Stimulated activated naive CD8-positive, alpha-beta T cell treated with anti-CD3 and anti-CD28 coated beads, Interleukin-15, Interleukin-2, amounts not matched to agents 100 ng/mL and 50 ng/mL, for 24 hours (primary cell): Measurements from ENCODE around the gene MTSS2.

Source experiments
- H3K27ac Mint-ChIP-seq: one replicate; pipeline ENCODE4 v1.8.0; 2021; ENCODE audit warnings: mild to moderate bottlenecking, mixed read lengths
- H3K27me3 Mint-ChIP-seq: one replicate; pipeline ENCODE4 v1.8.0; 2021; ENCODE audit warnings: mixed read lengths
- H3K36me3 Mint-ChIP-seq: one replicate; pipeline ENCODE4 v1.8.0; 2021; ENCODE audit warnings: low read depth, mixed read lengths
- H3K4me1 Mint-ChIP-seq: one replicate; pipeline ENCODE4 v1.8.0; 2021; ENCODE audit warnings: low read depth, mixed read lengths
- H3K4me3 Mint-ChIP-seq: one replicate; pipeline ENCODE4 v1.8.0; 2021; ENCODE audit warnings: mild to moderate bottlenecking, mixed read lengths
- H3K9me3 Mint-ChIP-seq: one replicate; pipeline ENCODE4 v1.8.0; 2021; ENCODE audit warnings: mixed read lengths

MTSS2 gene

DNA sequence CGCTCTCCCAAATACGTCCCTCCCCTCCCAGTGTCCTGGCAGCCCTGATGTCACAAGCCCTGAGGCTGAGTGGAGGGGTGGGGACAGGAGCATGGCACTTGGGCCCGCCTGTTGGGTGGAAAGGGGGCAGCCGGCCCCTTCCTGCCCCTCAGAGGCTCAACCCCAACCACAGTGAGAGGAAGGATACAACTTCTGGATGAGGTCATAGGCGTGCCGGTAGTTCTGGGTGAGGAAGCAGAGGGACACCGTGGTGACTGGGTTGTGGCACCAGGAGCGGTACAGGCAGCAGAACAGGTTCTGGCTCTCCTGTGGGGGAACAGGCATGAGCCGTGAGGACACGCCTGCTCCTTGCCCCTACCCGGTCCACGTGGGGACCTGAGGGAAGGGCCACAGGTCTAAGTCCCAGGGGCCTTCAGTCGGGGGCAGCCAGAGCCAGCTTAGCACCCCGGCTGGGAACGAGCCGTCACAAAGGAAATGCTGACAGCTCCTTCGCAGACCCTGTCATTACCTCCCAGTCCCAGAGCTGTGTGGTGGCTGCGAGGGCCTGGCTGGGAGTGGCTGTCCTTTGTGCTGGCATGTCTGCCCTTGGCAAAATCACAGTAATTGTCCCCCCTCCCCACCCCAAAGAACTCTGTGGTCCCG, 11.2 kb upstream of the MTSS2 start:
- Mint-ChIP-seq H3K36me3 (peaks cover 5% of the 10 kb centered on the region), H3K9me3 (no peaks in the 10 kb centered on the region), H3K4me3 (no peak overlapping the region), H3K4me1 (peaks cover 39% of the 10 kb centered on the region), H3K27me3 (no peaks in the 10 kb centered on the region), H3K27ac (peak overlapping the region; percentile 61)

DNA sequence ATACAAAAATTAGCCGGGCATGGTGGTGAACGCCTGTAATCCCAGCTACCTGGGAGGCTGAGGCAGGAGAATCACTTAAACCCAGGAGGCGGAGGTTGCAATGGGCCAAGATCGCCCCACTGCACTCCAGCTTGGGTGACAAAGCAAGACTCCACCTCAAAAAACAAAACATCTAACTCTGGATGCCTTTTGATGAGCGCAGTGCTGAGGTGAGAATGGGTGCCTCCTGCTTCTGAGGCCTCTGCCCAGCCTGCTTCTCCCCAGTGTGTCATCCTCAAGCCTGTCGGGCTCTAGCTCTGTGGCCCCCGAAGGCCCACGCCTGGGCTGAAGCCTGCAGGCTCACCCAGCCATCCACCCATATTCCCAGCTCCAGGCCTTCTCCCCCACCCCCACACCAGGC, 10.5 kb upstream of the MTSS2 start:
- no peaks in the 10 kb centered on the region for H3K27me3 Mint-ChIP-seq
- peaks cover 39% of the 10 kb centered on the region for H3K4me1 Mint-ChIP-seq
- no peak overlapping the region for H3K27ac Mint-ChIP-seq
- H3K9me3 Mint-ChIP-seq = no peaks in the 10 kb centered on the region
- H3K36me3 Mint-ChIP-seq = peaks cover 5% of the 10 kb centered on the region
- H3K4me3 Mint-ChIP-seq = no peak overlapping the region

DNA sequence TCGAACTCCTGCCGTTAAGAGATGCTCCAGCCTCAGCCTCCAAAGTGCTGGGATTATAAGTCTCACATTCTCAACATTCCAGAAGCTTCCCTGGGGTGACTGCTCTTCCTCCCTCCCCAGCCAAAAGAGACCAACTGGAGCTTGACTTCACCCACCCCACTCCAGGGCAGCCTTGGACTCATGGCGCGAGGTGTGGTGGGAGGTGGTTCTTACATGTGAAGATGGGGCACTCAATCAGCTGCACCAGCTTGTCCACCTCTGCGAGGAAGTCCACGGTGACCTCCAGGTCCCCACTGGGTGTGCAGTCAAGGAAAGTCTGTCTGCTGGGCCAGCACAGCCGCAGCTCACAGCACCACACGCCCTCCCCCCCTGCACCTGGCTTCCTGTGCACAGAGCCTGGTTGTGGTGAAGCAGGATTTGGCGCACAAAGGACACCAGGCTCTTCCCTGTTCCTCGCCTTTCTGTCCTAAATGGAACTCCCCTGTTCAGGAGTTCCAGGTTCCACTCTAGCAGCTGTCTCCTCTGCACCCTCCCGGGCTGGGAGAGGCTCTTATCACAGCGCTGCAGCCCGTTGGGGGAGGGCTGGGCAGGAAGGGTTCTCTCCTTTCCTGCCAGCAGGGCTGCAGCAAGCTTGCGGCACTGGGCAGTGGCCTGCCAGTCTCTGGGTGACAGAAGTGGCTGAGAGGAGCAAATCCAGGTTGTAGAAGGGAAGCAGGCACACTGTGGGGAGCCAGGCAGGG, 9.6 kb upstream of the MTSS2 start:
- H3K4me1 Mint-ChIP-seq = peaks cover 39% of the 10 kb centered on the region
- no peaks in the 10 kb centered on the region for H3K9me3 Mint-ChIP-seq
- peaks cover 5% of the 10 kb centered on the region for H3K36me3 Mint-ChIP-seq
- no peak overlapping the region for H3K27ac Mint-ChIP-seq
- H3K27me3 Mint-ChIP-seq = no peaks in the 10 kb centered on the region
- no peak overlapping the region for H3K4me3 Mint-ChIP-seq

DNA sequence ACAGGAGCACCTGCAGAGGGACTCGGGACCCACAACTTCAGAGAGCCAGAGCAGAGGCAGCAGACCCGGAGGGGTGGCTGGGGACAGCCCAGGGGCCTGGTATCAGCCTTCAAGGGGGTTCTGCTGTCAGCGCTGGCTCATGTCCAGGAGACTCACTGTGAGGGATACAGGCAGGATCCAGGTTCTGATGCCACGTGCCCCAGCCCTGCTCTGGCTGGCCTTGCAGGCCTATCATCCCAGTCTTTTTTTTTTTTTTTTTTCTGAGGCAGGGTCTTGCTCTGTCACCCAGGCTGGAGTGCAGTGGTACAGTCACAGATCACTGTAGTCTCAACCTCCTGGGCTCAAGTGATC, 9.0 kb upstream of the MTSS2 start:
- peaks cover 5% of the 10 kb centered on the region for H3K36me3 Mint-ChIP-seq
- no peaks in the 10 kb centered on the region for H3K9me3 Mint-ChIP-seq
- no peaks in the 10 kb centered on the region for H3K27me3 Mint-ChIP-seq
- H3K27ac Mint-ChIP-seq = no peak overlapping the region
- H3K4me3 Mint-ChIP-seq = no peak overlapping the region
- peaks cover 39% of the 10 kb centered on the region for H3K4me1 Mint-ChIP-seq

DNA sequence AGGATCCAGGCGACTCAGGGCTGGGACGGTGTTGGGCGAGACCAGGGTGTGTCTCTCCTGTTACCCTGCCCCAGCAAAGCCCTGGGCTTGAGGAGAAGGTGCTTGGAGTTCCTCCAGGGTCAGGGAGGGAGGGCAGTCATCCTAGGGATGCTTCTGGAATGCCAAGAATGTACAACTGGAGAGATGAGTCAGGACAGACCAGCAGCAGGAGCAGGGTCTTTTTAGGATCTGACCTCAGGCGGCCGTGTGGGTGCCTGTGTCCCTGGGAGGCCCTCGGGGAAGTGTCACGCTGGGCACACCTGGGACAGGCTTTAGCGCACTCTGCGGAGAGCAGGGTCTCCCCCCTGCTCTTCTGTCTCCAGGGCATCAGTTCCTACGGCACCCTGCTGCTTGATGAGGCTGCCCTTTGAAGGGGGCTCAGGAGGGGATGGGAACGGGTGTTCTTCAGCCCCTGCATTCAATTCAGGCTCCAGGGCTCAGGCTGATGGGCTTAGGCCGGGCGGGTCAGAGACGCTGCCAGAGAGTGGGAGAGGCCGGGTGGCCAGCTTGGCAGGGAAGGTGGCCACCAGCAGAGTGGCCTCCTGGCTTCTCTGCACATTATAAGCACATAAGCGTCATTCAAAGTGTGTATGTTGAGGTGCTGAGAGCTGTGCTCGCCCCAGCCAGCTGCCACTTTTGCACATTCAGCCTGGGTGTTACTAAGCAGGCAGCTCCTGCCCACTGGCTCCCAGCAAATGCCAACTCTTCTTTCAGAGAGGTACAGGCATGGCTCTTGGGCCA, 8.4 kb upstream of the MTSS2 start:
- Mint-ChIP-seq H3K27me3 (no peaks in the 10 kb centered on the region), H3K4me1 (peaks cover 38% of the 10 kb centered on the region), H3K27ac (no peak overlapping the region), H3K4me3 (no peak overlapping the region), H3K36me3 (peaks cover 3% of the 10 kb centered on the region), H3K9me3 (no peaks in the 10 kb centered on the region)

GRCh38 chr16:70692873-70693671, 7.2 kb upstream of the MTSS2 start:
- Mint-ChIP-seq H3K27me3 (no peaks in the 10 kb centered on the region), H3K4me1 (peaks cover 34% of the 10 kb centered on the region), H3K27ac (no peak overlapping the region), H3K9me3 (no peaks in the 10 kb centered on the region), H3K36me3 (no peaks in the 10 kb centered on the region), H3K4me3 (no peak overlapping the region)

- no peaks in the 10 kb centered on the region for H3K27me3 Mint-ChIP-seq
- H3K27ac Mint-ChIP-seq = no peak overlapping the region
- H3K36me3 Mint-ChIP-seq = no peaks in the 10 kb centered on the region
- peaks cover 26% of the 10 kb centered on the region for H3K4me1 Mint-ChIP-seq
- H3K9me3 Mint-ChIP-seq = no peaks in the 10 kb centered on the region
- H3K4me3 Mint-ChIP-seq = no peak overlapping the region
Measured at GRCh38 chr16:70692130-70692872, 6.4 kb upstream of the MTSS2 start.

- Mint-ChIP-seq H3K4me1 (peaks cover 18% of the 10 kb centered on the region), H3K9me3 (no peaks in the 10 kb centered on the region), H3K27ac (no peak overlapping the region), H3K4me3 (no peak overlapping the region), H3K36me3 (no peaks in the 10 kb centered on the region), H3K27me3 (peaks cover 1% of the 10 kb centered on the region)
Measured at GRCh38 chr16:70691223-70692129, 5.6 kb upstream of the MTSS2 start.

DNA sequence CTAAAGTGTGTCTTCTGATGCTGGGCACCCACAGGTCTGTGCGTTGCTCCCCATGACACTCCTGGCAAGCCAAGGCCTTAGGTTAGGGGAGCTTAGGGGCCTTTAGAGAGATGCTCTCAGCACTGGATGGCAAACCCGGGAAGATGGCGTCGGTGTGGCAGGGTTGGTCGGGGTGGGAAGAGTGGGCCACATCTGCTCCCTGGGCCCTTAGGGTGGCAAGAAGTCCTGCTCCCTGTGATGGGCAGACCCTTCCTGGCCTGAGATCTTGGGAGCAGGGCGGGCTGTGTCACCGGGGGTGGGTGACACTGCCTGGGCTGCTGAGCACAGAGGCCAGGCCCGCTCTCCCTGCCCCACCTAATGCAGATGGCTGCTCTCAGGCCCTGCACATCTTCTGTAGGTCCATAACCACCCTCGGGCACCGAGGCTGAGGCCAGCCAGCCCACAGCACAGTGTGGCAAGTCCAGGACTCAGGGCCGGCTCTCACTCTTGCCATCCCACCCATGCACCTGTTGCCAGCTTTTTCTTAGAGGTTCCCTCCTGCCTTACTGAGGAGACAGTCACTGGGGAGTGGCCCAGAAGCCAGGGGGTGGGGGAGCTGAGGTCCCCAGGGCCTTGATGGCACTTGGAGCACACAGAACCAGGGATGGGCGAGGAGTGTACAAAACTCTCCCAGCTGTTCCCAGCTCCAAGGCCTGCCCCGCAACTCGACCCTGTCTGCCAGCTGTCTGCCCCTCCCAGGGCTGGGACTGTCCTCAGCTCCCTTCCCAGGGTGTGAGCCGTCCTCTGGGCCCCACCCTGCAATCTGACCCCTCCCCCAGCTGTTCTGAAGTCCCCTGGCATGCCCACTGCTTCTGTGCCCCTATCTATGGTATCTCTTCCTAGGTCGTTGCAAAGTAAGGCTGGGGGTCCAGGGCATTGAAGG, 4.4 kb upstream of the MTSS2 start:
- Mint-ChIP-seq H3K27me3 (peaks cover 4% of the 10 kb centered on the region), H3K27ac (no peak overlapping the region), H3K9me3 (no peaks in the 10 kb centered on the region)

DNA sequence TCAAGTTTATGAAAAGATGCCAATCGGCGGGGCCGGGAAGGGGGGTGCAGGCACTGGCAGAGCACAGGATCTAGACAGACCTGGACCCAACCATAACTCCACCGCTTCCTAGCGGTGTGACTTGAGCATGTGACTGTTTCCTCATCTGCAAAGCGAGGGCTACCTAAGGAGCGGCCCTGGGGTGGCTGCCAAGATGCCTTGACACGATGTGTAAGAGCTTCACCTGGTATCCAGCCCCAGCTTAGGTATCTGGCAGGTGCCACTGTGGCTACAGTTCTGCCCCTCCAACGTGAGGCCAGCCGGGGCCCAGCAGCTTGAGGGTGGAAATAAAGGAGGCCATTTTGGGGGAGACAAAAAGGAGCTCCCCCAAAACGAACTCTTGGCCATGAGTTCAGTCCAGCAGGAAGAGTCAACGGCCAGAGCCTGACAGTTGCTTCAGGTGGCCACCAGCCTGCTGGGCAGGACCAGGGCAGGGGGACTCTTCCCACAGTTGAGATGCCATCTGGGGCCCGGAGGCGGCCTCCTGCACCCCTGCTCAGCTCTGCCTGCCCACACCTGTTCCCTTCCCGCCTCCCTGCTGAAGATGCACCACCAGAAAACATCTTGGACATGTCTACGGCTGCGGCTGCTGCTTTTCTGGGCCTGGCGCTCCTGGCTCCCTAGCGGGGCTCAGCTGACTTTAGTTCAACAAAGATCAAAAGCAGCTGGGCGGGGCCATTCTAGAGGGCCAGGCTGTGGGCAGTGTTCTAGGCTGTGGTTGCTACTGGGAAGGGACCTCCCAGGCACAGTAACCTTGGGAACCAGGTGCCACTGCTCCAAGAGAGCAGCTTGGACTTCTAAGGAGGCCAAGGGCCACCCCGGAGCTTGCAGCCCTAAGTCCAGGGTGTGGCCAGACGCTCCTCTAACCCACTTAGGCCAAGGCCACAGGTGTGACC, 3.4 kb upstream of the MTSS2 start:
- peaks cover 4% of the 10 kb centered on the region for H3K4me1 Mint-ChIP-seq
- no peaks in the 10 kb centered on the region for H3K36me3 Mint-ChIP-seq
- H3K27me3 Mint-ChIP-seq = peaks cover 4% of the 10 kb centered on the region
- H3K27ac Mint-ChIP-seq = no peak overlapping the region
- H3K4me3 Mint-ChIP-seq = no peak overlapping the region
- no peaks in the 10 kb centered on the region for H3K9me3 Mint-ChIP-seq

More for the DNA sequence above, 4.4 kb upstream of the MTSS2 start:
- no peaks in the 10 kb centered on the region for H3K36me3 Mint-ChIP-seq
- H3K4me1 Mint-ChIP-seq = peaks cover 5% of the 10 kb centered on the region
- no peak overlapping the region for H3K4me3 Mint-ChIP-seq

GRCh38 chr16:70688246-70688742, 2.4 kb upstream of the MTSS2 start:
- Mint-ChIP-seq H3K4me1 (peaks cover 4% of the 10 kb centered on the region), H3K27ac (no peak overlapping the region), H3K27me3 (peaks cover 4% of the 10 kb centered on the region), H3K9me3 (no peaks in the 10 kb centered on the region), H3K4me3 (no peak overlapping the region), H3K36me3 (no peaks in the 10 kb centered on the region)
